ENCODE results near the gene PPA2. TPM values are rescaled to one million over a fixed set of nuclear protein-coding genes. Genes with fewer than 3 reads are reported as not detected.

The PPA2 gene
- total RNA-seq, 1 donor from 2014 or later, result 81.0 TPM

DNA sequence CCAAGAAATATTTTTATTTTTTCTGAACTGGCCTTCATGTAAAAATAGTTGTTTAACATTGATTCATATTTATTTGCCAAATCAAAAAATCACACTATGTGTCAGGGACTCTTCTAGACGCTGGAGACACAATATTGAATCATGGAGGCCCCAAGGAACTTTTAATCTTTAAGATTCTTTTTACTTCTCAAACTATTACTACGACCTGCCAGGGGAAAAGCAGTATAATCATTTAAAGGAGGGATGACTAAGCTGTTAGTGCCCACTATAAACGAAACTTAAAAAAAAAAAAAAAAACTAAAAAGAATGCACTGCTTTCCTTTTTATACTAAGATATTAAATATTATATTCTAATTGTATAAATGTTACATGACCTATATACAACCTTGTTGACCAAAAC, 84.7 kb downstream of the PPA2 start:
- Mint-ChIP-seq H3K4me3 (no peak overlapping the region), H3K27me3 (ENCODE audit: low read depth) (no peaks in the 10 kb centered on the region), H3K9me3 (no peaks in the 10 kb centered on the region), H3K27ac (ENCODE audit: unreplicated experiment) (no peak overlapping the region), H3K4me1 (no peaks in the 10 kb centered on the region), H3K36me3 (ENCODE audit: low read depth) (peaks cover 25% of the 10 kb centered on the region)
- TF ChIP-seq, protein P1, sequence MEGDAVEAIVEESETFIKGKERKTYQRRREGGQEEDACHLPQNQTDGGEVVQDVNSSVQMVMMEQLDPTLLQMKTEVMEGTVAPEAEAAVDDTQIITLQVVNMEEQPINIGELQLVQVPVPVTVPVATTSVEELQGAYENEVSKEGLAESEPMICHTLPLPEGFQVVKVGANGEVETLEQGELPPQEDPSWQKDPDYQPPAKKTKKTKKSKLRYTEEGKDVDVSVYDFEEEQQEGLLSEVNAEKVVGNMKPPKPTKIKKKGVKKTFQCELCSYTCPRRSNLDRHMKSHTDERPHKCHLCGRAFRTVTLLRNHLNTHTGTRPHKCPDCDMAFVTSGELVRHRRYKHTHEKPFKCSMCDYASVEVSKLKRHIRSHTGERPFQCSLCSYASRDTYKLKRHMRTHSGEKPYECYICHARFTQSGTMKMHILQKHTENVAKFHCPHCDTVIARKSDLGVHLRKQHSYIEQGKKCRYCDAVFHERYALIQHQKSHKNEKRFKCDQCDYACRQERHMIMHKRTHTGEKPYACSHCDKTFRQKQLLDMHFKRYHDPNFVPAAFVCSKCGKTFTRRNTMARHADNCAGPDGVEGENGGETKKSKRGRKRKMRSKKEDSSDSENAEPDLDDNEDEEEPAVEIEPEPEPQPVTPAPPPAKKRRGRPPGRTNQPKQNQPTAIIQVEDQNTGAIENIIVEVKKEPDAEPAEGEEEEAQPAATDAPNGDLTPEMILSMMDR (conservative IDR thresholded peaks at IDR 0.05), result no peak
- no peak for DNase-seq (ENCODE audit: low read depth, low spot score)

DNA sequence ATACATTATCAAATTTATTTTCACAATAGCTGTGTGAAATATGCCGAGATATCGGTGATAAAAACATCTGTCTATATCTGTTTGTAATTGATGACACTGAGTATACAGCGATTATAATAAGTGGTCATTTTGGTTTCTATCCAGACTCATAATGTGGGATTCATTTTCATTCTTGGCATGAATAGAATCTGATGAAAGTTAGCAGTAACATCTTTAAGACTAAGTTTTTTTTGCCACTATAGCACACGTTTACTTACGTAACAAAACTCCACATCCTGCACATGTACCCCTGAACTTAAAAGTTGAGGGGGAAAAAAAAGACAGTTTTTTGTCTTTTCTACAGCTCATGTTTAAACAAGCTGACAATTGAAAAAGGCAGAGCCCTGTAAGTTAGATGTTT, 86.4 kb downstream of the PPA2 start:
- H3K36me3 Mint-ChIP-seq (ENCODE audit: low read depth), result peaks cover 23% of the 10 kb centered on the region
- TF ChIP-seq, protein P1 (conservative IDR thresholded peaks at IDR 0.05), result no peak
- H3K4me3 Mint-ChIP-seq, result no peak overlapping the region
- H3K27ac Mint-ChIP-seq (ENCODE audit: unreplicated experiment), result no peak overlapping the region
- H3K9me3 Mint-ChIP-seq, result no peaks in the 10 kb centered on the region
- no peaks in the 10 kb centered on the region for H3K27me3 Mint-ChIP-seq (ENCODE audit: low read depth)
- DNase-seq (ENCODE audit: low read depth, low spot score), result no peak
- H3K4me1 Mint-ChIP-seq, result no peaks in the 10 kb centered on the region

DNA sequence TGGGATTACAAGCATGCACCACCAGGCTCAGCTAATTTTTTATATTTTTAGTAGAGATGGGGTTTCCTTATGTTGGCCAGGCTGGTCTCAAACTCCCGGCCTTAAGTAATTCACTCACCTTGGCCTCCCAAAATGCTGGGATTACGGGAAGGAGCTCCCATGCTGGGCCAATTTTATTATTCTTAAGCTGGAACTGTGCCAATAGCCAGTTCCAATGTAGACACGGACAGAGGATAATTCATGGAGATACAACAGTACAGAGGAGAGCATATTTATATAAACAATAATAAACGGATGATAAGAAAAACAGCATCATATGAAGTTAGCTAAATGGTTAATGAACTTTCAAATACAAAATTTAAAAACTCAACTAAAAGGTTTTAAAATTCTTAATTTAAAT, 87.8 kb downstream of the PPA2 start:
- H3K9me3 Mint-ChIP-seq, result no peaks in the 10 kb centered on the region
- H3K4me3 Mint-ChIP-seq, result no peak overlapping the region
- no peaks in the 10 kb centered on the region for H3K27me3 Mint-ChIP-seq (ENCODE audit: low read depth)
- TF ChIP-seq, protein P1 (conservative IDR thresholded peaks at IDR 0.05), result no peak
- no peak for DNase-seq (ENCODE audit: low read depth, low spot score)
- H3K36me3 Mint-ChIP-seq (ENCODE audit: low read depth), result peaks cover 19% of the 10 kb centered on the region
- H3K4me1 Mint-ChIP-seq, result no peaks in the 10 kb centered on the region
- H3K27ac Mint-ChIP-seq (ENCODE audit: unreplicated experiment), result no peak overlapping the region

DNA sequence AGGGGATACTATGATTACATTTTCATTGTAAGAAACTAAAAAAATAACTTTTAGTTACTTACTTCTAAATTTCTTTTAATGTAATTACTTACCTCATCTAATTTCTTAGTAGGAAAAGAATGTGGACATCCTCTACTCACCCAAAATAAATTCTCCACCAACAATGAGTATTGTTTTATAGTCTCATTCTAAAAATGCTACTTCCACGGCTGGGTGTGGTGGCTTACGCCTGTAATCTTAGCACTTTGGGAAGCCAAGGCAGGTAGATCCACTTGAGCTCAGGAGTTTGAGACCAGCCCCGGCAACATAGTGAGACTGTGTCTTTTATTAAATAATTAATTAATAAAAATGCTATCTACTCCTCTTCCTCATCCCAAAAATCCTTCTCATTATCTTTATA, 99.8 kb downstream of the PPA2 start:
- Mint-ChIP-seq H3K27ac (ENCODE audit: unreplicated experiment) (no peak overlapping the region), H3K36me3 (ENCODE audit: low read depth) (peaks cover 6% of the 10 kb centered on the region), H3K27me3 (ENCODE audit: low read depth) (no peaks in the 10 kb centered on the region), H3K9me3 (no peaks in the 10 kb centered on the region), H3K4me3 (no peak overlapping the region), H3K4me1 (no peaks in the 10 kb centered on the region)
- TF ChIP-seq, protein P1 (conservative IDR thresholded peaks at IDR 0.05), result no peak
- DNase-seq (ENCODE audit: low read depth, low spot score), result no peak

DNA sequence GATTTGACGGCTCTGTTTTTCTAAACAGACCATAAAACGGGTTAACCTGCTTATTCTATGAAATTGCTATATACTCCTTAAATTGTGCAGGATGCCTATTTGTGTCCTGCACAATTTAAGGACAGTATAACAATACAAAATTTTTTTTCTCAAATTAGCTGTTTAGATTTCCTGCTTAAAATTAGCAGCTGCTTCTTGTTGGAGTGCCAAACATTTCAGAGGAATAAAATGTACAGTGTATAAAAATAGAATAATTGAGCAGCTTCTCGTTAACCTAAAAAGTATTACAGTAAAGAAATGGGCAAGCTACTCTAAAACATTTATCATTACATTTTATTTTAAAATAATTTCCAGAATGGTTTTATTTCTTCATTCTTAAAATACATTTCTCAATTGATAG, 100.5 kb downstream of the PPA2 start:
- H3K4me3 Mint-ChIP-seq, result no peak overlapping the region
- H3K27me3 Mint-ChIP-seq (ENCODE audit: low read depth), result no peaks in the 10 kb centered on the region
- TF ChIP-seq, protein P1 (conservative IDR thresholded peaks at IDR 0.05), result no peak
- H3K27ac Mint-ChIP-seq (ENCODE audit: unreplicated experiment), result no peak overlapping the region
- peaks cover 3% of the 10 kb centered on the region for H3K9me3 Mint-ChIP-seq
- H3K36me3 Mint-ChIP-seq (ENCODE audit: low read depth), result peaks cover 11% of the 10 kb centered on the region
- DNase-seq (ENCODE audit: low read depth, low spot score), result no peak
- no peaks in the 10 kb centered on the region for H3K4me1 Mint-ChIP-seq

DNA sequence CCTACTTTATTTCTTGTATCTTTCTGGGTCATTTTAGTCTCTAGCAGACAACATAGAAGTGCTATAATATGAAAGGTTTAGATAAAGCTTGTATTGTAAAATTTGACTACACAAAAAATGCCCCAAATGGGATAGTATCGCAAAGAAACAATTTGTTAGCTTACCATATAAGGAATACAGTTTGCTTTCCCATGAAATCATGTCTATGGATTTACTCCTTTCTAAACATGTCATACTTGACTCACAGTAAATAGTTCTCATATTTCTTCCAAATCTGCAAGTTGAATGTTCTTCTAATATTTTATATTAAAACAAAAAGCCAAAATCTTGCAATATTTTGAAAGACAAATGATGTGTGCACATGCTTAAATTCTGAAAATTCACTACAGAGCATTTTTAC, 103.9 kb downstream of the PPA2 start:
- Mint-ChIP-seq H3K27ac (ENCODE audit: unreplicated experiment) (no peak overlapping the region), H3K4me1 (no peaks in the 10 kb centered on the region), H3K4me3 (no peak overlapping the region), H3K36me3 (ENCODE audit: low read depth) (peaks cover 40% of the 10 kb centered on the region), H3K27me3 (ENCODE audit: low read depth) (no peaks in the 10 kb centered on the region), H3K9me3 (peaks cover 23% of the 10 kb centered on the region)
- TF ChIP-seq, protein P1 (conservative IDR thresholded peaks at IDR 0.05), result no peak
- DNase-seq (ENCODE audit: low read depth, low spot score), result no peak

Data from neural crest cell (in vitro differentiated cells).